ENCODE measurements around the gene ELMOD1.

Gene ELMOD1

DNA sequence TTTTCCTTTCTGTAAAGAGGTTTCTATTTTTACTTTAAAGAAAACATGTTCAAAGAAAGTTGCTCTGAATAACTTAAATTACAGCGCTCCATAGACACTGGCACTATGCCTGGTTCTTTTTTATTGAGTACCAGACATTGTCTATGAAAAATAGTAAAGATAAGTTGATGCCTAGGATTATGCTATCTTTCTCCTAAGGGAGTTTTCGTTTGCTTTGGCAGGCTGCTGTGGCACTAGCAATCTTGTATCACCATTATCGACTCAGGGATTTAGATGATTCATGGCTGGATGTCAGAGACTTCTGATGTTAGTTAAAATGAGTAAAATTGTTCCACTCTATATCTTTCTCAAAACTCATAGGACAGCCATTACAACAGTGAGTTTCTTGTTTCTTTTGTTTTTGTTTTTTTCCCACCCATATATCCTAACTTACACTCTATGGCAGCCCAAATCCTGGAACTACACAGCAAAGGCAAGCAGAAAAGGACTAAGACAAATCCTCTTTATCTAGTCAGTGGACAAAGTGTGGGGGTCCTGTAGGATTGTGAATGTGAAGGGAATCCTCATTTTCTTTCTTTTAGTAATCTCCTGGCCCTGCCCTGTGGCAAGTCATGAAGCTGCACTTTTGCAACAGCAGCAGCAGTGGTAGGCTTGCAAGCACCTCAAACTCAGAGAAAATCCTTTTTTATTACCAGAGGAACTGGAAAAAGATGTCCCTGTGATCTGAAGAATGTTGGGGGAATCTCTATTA lies 100.2 kb downstream of the ELMOD1 start:
- no peak for TF ChIP-seq CTCF (IDR thresholded peaks at IDR 0.05; ENCODE audit: control insufficient read depth, insufficient read depth, low read depth, low read length, missing control alignments)
- H3K4me3 ChIP-seq (ENCODE audit: control insufficient read depth, low read depth, low read length): no peak overlapping the region
- DNase-seq (ENCODE audit: low read depth): peak; percentile 49

- no peak for TF ChIP-seq CTCF (IDR thresholded peaks at IDR 0.05; ENCODE audit: control insufficient read depth, insufficient read depth, low read depth, low read length, missing control alignments)
- DNase-seq (ENCODE audit: low read depth): no peak
- no peak overlapping the region for H3K4me3 ChIP-seq (ENCODE audit: control insufficient read depth, low read depth, low read length)
Measured at GRCh38 chr11:107695446-107695845, 104.5 kb downstream of the ELMOD1 start.

- peak; percentile 83 for DNase-seq (ENCODE audit: low read depth)
- H3K4me3 ChIP-seq (ENCODE audit: control insufficient read depth, low read depth, low read length): no peak overlapping the region
- TF ChIP-seq CTCF (IDR thresholded peaks at IDR 0.05; ENCODE audit: control insufficient read depth, insufficient read depth, low read depth, low read length, missing control alignments): no peak
Measured at GRCh38 chr11:107696140-107696539, 105.2 kb downstream of the ELMOD1 start.

GRCh38 chr11:107697291-107697690 lies 106.3 kb downstream of the ELMOD1 start:
- no peak for DNase-seq (ENCODE audit: low read depth)
- no peak for TF ChIP-seq CTCF (IDR thresholded peaks at IDR 0.05; ENCODE audit: control insufficient read depth, insufficient read depth, low read depth, low read length, missing control alignments)
- H3K4me3 ChIP-seq (ENCODE audit: control insufficient read depth, low read depth, low read length): no peak overlapping the region

DNA sequence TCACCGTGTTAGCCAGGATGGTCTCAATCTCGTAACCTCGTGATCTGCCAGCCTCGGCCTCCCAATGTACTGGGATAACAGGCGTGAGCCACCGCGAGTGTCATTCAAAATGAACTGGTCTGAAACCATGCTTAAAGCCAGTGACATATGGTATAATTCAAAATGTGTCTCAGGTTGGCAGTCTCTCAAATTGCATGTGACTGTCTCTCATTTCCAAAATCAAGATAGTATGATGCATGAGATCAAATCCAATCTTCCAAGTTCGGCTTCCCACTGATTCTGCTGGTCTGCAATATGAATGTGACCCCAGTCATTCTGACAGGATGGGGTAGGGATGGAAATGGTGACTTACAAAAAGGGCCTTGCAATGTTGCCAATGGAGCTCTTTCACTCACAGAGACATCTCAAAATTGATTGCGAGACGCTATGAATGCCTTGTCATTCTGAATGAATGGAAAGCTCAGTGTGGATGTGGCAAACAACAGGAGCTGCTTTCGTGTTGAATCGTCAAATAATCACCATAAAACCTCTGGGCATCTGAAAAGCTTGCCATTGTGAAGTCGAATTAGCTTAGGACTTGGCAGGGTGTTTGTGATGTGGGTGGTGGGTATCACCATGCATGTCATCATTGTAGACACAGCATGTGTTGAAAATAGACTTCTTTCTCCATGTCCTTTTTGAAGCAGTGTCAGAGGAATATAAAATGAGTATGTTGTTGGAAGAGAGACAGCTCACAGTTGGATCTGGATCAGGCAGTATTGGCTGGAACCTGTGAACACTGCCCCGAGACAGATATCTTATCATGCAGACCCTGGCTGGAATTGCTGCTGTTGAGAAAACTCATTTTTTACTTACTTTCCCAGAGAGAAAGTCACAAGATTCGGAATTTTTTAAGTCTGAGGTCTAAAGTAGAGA lies 108.7 kb downstream of the ELMOD1 start:
- H3K4me3 ChIP-seq (ENCODE audit: control insufficient read depth, low read depth, low read length): no peak overlapping the region
- no peak for TF ChIP-seq CTCF (IDR thresholded peaks at IDR 0.05; ENCODE audit: control insufficient read depth, insufficient read depth, low read depth, low read length, missing control alignments)
- no peak for DNase-seq (ENCODE audit: low read depth)

GRCh38 chr11:107702109-107702660 lies 111.2 kb downstream of the ELMOD1 start:
- H3K4me3 ChIP-seq (ENCODE audit: control insufficient read depth, low read depth, low read length): no peak overlapping the region
- no peak for DNase-seq (ENCODE audit: low read depth)
- TF ChIP-seq CTCF (IDR thresholded peaks at IDR 0.05; ENCODE audit: control insufficient read depth, insufficient read depth, low read depth, low read length, missing control alignments): no peak

Measured in AG09309 (cell line).